ENCODE data around the gene PRDM2.
"Not testable (repeated sequence)": the region's sequence is repeated elsewhere in the genome, so short reads cannot be mapped to it uniquely, and the experiment has no call there.

PRDM2 gene
- 42.8 to 89.1 reads per million in 2 experiments for total RNA-seq

GRCh38 chr1:13699936-13700520 is at the start of gene PRDM2:
Gene PRDM2 (plus strand): TSS chr1:13700188. CDS start chr1:13715606, 15,418 bp downstream.
- peak; percentile 39 for DNase-seq (ENCODE audit: low read depth)

- DNase-seq (ENCODE audit: low read depth) = no peak
Measured at GRCh38 chr1:13651279-13651678, 48.7 kb upstream of the PRDM2 start.

GRCh38 chr1:13652238-13652637 is 47.8 kb upstream of the PRDM2 start:
- no peak for DNase-seq (ENCODE audit: low read depth)

- no peak for DNase-seq (ENCODE audit: low read depth)
Measured at GRCh38 chr1:13661539-13661938, 38.4 kb upstream of the PRDM2 start.

GRCh38 chr1:13662493-13662892 is 37.5 kb upstream of the PRDM2 start:
- no peak for DNase-seq (ENCODE audit: low read depth)

GRCh38 chr1:13663969-13664368 is 36.0 kb upstream of the PRDM2 start:
- no peak for DNase-seq (ENCODE audit: low read depth)

- DNase-seq (ENCODE audit: low read depth) = no peak
Measured at GRCh38 chr1:13664451-13664850, 35.5 kb upstream of the PRDM2 start.

- no peak for DNase-seq (ENCODE audit: low read depth)
Measured at GRCh38 chr1:13666317-13666716, 33.7 kb upstream of the PRDM2 start.

- no peak for DNase-seq (ENCODE audit: low read depth)
Measured at GRCh38 chr1:13667691-13668090, 32.3 kb upstream of the PRDM2 start.

GRCh38 chr1:13674377-13674776 is 25.6 kb upstream of the PRDM2 start:
- no peak for DNase-seq (ENCODE audit: low read depth)

GRCh38 chr1:13675151-13675651 is 24.8 kb upstream of the PRDM2 start:
- no peak for DNase-seq (ENCODE audit: low read depth)

GRCh38 chr1:13677896-13678295 is 22.1 kb upstream of the PRDM2 start:
- DNase-seq (ENCODE audit: low read depth) = no peak

- no peak for DNase-seq (ENCODE audit: low read depth)
Measured at GRCh38 chr1:13679651-13680050, 20.3 kb upstream of the PRDM2 start.

GRCh38 chr1:13680609-13681008 is 19.4 kb upstream of the PRDM2 start:
- DNase-seq (ENCODE audit: low read depth) = not testable (repeated sequence)

- DNase-seq (ENCODE audit: low read depth) = no peak
Measured at GRCh38 chr1:13681921-13682320, 18.1 kb upstream of the PRDM2 start.

- DNase-seq (ENCODE audit: low read depth) = no peak
Measured at GRCh38 chr1:13682444-13682843, 17.5 kb upstream of the PRDM2 start.

- DNase-seq (ENCODE audit: low read depth) = no peak
Measured at GRCh38 chr1:13683206-13683605, 16.8 kb upstream of the PRDM2 start.

GRCh38 chr1:13687151-13687715 is 12.8 kb upstream of the PRDM2 start:
- no peak for DNase-seq (ENCODE audit: low read depth)

- DNase-seq (ENCODE audit: low read depth) = not testable (repeated sequence)
Measured at GRCh38 chr1:13693094-13693493, 6.9 kb upstream of the PRDM2 start.

- DNase-seq (ENCODE audit: low read depth) = no peak
Measured at GRCh38 chr1:13694886-13695684, 4.9 kb upstream of the PRDM2 start.

GRCh38 chr1:13697738-13698137 is 2.2 kb upstream of the PRDM2 start:
- DNase-seq (ENCODE audit: low read depth) = no peak

- DNase-seq (ENCODE audit: low read depth) = no peak
Measured at GRCh38 chr1:13699510-13699909, 478 bp upstream of the PRDM2 start.
